ENCODE data around the gene PRDX6. TPM values are rescaled to one million over a fixed set of nuclear protein-coding genes. Genes with fewer than 3 reads are reported as not detected.
"Not testable (repeated sequence)": the region's sequence is repeated elsewhere in the genome, so short reads cannot be mapped to it uniquely, and the experiment has no call there.

PRDX6 gene
- total and polyA plus RNA-seq, 12 donors = 215 to 698 (median 360) TPM

- Histone ChIP-seq H3K27me3 (no peaks in the 10 kb centered on the region), H3K36me3 (no peaks in the 10 kb centered on the region), H3K27ac (peak overlapping the region in 1 of 10 donors; percentile 96), H3K4me1 (peaks cover 4 to 50% (median 28%) of the 10 kb centered on the region in 9 donors), H3K9me3 (peaks cover 0 to 21% (median 5%) of the 10 kb centered on the region in 11 donors), H3K4me3 (no peak overlapping the region)
- DNase-seq (no peak), ATAC-seq (no peak)
- 86 to 94% methylated on average over 5 of the region's 5 CpGs for WGBS, 2 donors
- no peak for TF ChIP-seq CTCF (IDR thresholded peaks at IDR 0.05)
- intact Hi-C loops (cut with DNase I) = loop anchor here in 1 of 10 donors (10.0 kb wide), 1 partner anchor 551 kb away; the partner anchor contains the start of gene RC3H1
Measured at GRCh38 chr1:173474097-173474779, 2.9 kb upstream of the PRDX6 start.

GRCh38 chr1:173474780-173475421, 2.2 kb upstream of the PRDX6 start:
- H3K4me1 ChIP-seq = peaks cover 4 to 57% (median 34%) of the 10 kb centered on the region in 9 donors
- WGBS, 2 donors = 62 to 65% methylated on average over 17 of the region's 17 CpGs
- not testable (repeated sequence) for DNase-seq, ATAC-seq, H3K27me3 ChIP-seq, H3K36me3 ChIP-seq
- peak overlapping the region in 4 of 10 donors; percentile 14 to 96 (median 89) for H3K27ac ChIP-seq
- H3K4me3 ChIP-seq = peak overlapping the region in 4 of 10 donors; percentile 85 to 95 (median 90)
- peaks cover 0 to 18% (median 5%) of the 10 kb centered on the region in 11 donors for H3K9me3 ChIP-seq
- intact Hi-C loops (cut with DNase I) = loop anchor here in 3 of 10 donors (5.0 to 10.0 kb wide), 3 partner anchors 43 to 550 kb away; partner anchors contain the start of genes CENPL (in 2 of the 3), DARS2 (in 2 of the 3) and RC3H1 (in 1 of the 3)

GRCh38 chr1:173475564-173476196, 1.5 kb upstream of the PRDX6 start:
- intact Hi-C loops (cut with DNase I) = loop anchor here in 7 of 10 donors (2.0 to 10.0 kb wide), 5 partner anchors 43 to 549 kb away; partner anchors contain the start of genes CENPL (in 3 of the 7), DARS2 (in 3 of the 7) and RC3H1 (in 1 of the 7)
- peaks cover 0 to 10% (median 2%) of the 10 kb centered on the region in 11 donors for H3K9me3 ChIP-seq
- H3K36me3 ChIP-seq = peaks cover 0 to 14% (median 0%) of the 10 kb centered on the region in 9 donors
- ATAC-seq (no peak), DNase-seq (no peak)
- peaks cover 4 to 65% (median 37%) of the 10 kb centered on the region in 9 donors for H3K4me1 ChIP-seq
- H3K27me3 ChIP-seq = no peaks in the 10 kb centered on the region
- 28 to 38% methylated on average over 5 of the region's 5 CpGs for WGBS, 2 donors
- H3K4me3 ChIP-seq = peak overlapping the region in 9 of 10 donors; percentile 51 to 95 (median 86)
- peak overlapping the region in 9 of 10 donors; percentile 83 to 96 (median 91) for H3K27ac ChIP-seq
- TF ChIP-seq CTCF (IDR thresholded peaks at IDR 0.05) = no peak

- H3K27me3 ChIP-seq = no peaks in the 10 kb centered on the region
- intact Hi-C loops (cut with DNase I) = loop anchor here in 7 of 10 donors (2.0 to 10.0 kb wide), 5 partner anchors 44 to 549 kb away; partner anchors contain the start of genes CENPL (in 3 of the 7), DARS2 (in 3 of the 7) and RC3H1 (in 1 of the 7)
- TF ChIP-seq CTCF (IDR thresholded peaks at IDR 0.05) = no peak
- no peak for DNase-seq
- 25 to 35% methylated on average over 5 of the region's 5 CpGs for WGBS, 2 donors
- no peak for ATAC-seq
- peaks cover 0 to 20% (median under 1%) of the 10 kb centered on the region in 9 donors for H3K36me3 ChIP-seq
- H3K9me3 ChIP-seq = peaks cover 0 to 4% (median 0%) of the 10 kb centered on the region in 11 donors
- peak overlapping the region; percentile 64 to 96 (median 90) for H3K27ac ChIP-seq
- H3K4me3 ChIP-seq = peak overlapping the region; percentile 51 to 95 (median 86)
- peaks cover 4 to 70% (median 41%) of the 10 kb centered on the region in 9 donors for H3K4me1 ChIP-seq
Measured at GRCh38 chr1:173476197-173476664, 904 bp upstream of the PRDX6 start.
